ENCODE measurements around the gene SORL1-AS1.

Gene SORL1-AS1

DNA sequence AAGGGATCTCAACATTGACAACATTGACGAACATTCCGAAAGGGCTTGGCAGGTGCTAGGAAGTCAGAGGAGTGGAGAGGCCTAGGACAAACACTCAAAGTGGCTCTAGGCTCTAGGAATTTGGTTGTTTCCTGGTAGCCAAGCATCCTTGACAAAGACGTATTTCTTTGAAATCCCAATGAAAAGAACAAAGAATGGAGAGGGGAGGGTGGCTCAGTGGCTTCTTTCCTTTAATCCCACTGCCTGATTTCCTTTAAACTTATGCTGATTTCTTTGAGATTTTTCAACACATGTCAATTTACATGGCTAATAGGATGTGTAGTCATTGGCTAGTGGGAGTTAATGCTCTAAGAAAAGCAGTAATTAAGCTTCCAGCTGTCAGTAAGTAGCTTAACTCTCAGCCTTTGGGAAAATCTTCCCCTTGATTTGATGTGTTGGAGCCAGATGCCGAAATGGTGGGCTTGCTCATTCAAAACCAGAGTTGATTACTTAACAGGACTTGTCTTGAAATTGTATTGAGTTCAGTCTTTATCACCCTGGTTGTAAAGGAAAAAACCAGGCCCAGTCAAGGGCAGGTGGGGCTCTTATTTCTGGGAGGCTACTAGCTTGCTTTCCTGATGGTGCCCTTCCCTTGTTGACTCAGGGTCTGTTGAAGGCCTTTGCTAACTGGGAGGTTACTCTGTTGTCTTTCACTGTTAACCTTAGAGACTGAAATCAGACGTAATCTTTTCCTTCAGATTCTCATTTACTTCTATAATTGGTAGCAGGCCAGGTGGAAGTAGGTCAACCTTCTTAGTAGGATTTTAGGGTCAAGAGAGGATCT, 44.6 kb upstream of the SORL1-AS1 start:
- TF ChIP-seq EP300 (IDR thresholded peaks at IDR 0.05; ENCODE audit: borderline replicate concordance) (no peak), CREB1 (IDR thresholded peaks at IDR 0.05; ENCODE audit: low read depth) (no peak), TAF1 (IDR thresholded peaks at IDR 0.05; ENCODE audit: low read depth) (no peak), YY1 (IDR thresholded peaks at IDR 0.05; ENCODE audit: low read depth) (no peak), NFIC (IDR thresholded peaks at IDR 0.05) (no peak), TEAD4 (IDR thresholded peaks at IDR 0.05) (no peak), EGR1 (IDR thresholded peaks at IDR 0.05) (no peak), RAD21 (IDR thresholded peaks at IDR 0.05; ENCODE audit: low read depth) (no peak), FOXM1 (IDR thresholded peaks at IDR 0.05; ENCODE audit: borderline replicate concordance, low read depth) (no peak), ZBTB7A (IDR thresholded peaks at IDR 0.05; ENCODE audit: low read depth) (no peak), TCF12 (IDR thresholded peaks at IDR 0.05; ENCODE audit: low read depth) (no peak), CEBPB (IDR thresholded peaks at IDR 0.05) (no peak)
- TF ChIP-seq, protein P1, sequence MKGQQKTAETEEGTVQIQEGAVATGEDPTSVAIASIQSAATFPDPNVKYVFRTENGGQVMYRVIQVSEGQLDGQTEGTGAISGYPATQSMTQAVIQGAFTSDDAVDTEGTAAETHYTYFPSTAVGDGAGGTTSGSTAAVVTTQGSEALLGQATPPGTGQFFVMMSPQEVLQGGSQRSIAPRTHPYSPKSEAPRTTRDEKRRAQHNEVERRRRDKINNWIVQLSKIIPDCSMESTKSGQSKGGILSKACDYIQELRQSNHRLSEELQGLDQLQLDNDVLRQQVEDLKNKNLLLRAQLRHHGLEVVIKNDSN (IDR thresholded peaks at IDR 0.05) = no peak
- TF ChIP-seq, protein P2, sequence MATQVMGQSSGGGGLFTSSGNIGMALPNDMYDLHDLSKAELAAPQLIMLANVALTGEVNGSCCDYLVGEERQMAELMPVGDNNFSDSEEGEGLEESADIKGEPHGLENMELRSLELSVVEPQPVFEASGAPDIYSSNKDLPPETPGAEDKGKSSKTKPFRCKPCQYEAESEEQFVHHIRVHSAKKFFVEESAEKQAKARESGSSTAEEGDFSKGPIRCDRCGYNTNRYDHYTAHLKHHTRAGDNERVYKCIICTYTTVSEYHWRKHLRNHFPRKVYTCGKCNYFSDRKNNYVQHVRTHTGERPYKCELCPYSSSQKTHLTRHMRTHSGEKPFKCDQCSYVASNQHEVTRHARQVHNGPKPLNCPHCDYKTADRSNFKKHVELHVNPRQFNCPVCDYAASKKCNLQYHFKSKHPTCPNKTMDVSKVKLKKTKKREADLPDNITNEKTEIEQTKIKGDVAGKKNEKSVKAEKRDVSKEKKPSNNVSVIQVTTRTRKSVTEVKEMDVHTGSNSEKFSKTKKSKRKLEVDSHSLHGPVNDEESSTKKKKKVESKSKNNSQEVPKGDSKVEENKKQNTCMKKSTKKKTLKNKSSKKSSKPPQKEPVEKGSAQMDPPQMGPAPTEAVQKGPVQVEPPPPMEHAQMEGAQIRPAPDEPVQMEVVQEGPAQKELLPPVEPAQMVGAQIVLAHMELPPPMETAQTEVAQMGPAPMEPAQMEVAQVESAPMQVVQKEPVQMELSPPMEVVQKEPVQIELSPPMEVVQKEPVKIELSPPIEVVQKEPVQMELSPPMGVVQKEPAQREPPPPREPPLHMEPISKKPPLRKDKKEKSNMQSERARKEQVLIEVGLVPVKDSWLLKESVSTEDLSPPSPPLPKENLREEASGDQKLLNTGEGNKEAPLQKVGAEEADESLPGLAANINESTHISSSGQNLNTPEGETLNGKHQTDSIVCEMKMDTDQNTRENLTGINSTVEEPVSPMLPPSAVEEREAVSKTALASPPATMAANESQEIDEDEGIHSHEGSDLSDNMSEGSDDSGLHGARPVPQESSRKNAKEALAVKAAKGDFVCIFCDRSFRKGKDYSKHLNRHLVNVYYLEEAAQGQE (IDR thresholded peaks at IDR 0.05; ENCODE audit: low read depth) = no peak
- TF ChIP-seq, protein P3, sequence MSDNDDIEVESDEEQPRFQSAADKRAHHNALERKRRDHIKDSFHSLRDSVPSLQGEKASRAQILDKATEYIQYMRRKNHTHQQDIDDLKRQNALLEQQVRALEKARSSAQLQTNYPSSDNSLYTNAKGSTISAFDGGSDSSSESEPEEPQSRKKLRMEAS (IDR thresholded peaks at IDR 0.05) = no peak

DNA sequence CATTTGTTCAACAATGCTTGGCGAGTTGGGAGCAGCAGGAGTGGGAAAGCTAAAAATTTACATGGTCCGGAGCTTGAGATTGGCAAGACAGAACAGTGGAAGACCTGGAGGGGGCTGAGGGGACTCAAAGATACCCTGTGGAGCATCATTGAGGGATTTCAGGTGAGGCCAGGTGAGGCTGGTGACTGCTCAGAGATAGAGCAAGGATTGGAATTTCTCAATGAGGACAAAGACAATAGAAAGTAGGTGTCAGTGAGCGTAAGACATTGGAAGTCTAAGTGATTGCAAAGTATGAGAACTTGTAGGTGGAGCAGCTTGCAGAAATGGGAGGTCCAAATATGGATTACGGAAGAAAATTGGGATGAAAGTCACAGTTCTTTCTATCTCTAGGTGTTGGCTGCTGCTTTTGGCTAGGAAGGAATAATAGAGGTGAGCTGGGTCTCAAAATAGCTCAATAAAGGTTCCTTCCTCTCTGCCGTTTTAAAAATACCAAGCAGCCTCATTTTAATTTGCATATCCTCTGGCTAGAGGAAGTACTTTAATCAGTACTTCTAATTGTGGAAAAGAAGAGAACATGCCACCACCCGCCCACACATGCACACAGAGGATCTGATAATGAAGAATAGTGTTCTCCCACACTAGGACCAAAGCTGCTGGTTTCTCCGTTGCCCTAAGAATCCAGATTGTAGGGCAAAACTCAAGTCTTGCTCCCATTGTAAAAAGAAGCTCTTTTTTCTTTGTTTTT, 41.8 kb upstream of the SORL1-AS1 start:
- TF ChIP-seq CEBPB (IDR thresholded peaks at IDR 0.05) (no peak), TAF1 (IDR thresholded peaks at IDR 0.05; ENCODE audit: low read depth) (no peak), CREB1 (IDR thresholded peaks at IDR 0.05; ENCODE audit: low read depth) (no peak), TEAD4 (IDR thresholded peaks at IDR 0.05) (no peak)

DNA sequence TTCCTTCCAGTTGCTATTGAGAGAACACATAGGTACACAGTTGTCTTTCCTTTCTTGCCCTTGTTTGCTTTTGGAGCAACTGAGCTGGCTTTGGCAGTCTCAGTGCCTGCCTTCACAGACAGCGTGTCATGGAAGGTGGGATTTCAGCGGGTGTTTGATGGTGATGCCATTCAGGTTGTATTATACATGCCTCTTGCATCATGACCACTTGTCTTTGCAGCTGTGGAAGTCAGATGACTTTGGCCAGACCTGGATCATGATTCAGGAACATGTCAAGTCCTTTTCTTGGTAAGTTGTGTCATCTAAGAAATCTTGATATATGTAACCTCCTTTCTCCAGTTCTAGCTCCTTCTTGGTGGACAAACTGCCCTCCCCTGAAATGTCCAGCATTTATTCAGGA, 37.1 kb upstream of the SORL1-AS1 start:
- no peak for TF ChIP-seq TAF1 (IDR thresholded peaks at IDR 0.05; ENCODE audit: low read depth)
- TF ChIP-seq, protein P3 (IDR thresholded peaks at IDR 0.05) = no peak
- TF ChIP-seq ZBTB7A (IDR thresholded peaks at IDR 0.05; ENCODE audit: low read depth) = no peak
- no peak for TF ChIP-seq RAD21 (IDR thresholded peaks at IDR 0.05; ENCODE audit: low read depth)
- no peak for TF ChIP-seq EP300 (IDR thresholded peaks at IDR 0.05; ENCODE audit: borderline replicate concordance)
- TF ChIP-seq NFIC (IDR thresholded peaks at IDR 0.05) = no peak
- no peak for TF ChIP-seq TEAD4 (IDR thresholded peaks at IDR 0.05)
- TF ChIP-seq, protein P1 (IDR thresholded peaks at IDR 0.05) = no peak
- TF ChIP-seq TCF12 (IDR thresholded peaks at IDR 0.05; ENCODE audit: low read depth) = no peak
- TF ChIP-seq, protein P2 (IDR thresholded peaks at IDR 0.05; ENCODE audit: low read depth) = no peak
- no peak for TF ChIP-seq YY1 (IDR thresholded peaks at IDR 0.05; ENCODE audit: low read depth)
- TF ChIP-seq CEBPB (IDR thresholded peaks at IDR 0.05) = no peak
- no peak for TF ChIP-seq FOXM1 (IDR thresholded peaks at IDR 0.05; ENCODE audit: borderline replicate concordance, low read depth)
- no peak for TF ChIP-seq EGR1 (IDR thresholded peaks at IDR 0.05)
- TF ChIP-seq CREB1 (IDR thresholded peaks at IDR 0.05; ENCODE audit: low read depth) = no peak

DNA sequence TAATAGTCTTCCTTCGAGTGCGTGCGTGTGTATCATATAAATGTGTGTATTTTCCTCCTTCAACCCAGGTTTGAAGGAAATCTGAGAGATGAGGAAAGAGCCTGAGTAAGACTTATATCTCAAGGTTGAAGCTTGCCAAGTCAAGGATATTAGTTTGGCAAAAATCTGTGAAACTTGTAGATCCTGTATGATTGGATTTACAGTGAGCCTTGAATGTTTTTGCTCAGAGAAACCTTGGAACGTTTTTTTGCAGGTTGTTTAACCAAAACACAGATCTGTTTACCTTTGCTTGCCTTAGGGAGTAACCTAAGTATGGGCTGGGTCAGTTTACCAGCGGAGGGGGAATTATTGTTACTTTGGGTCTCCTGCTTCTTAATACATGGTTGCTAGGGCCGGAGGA, 35.9 kb upstream of the SORL1-AS1 start:
- TF ChIP-seq CREB1 (IDR thresholded peaks at IDR 0.05; ENCODE audit: low read depth) (no peak), RAD21 (IDR thresholded peaks at IDR 0.05; ENCODE audit: low read depth) (no peak), YY1 (IDR thresholded peaks at IDR 0.05; ENCODE audit: low read depth) (no peak)

DNA sequence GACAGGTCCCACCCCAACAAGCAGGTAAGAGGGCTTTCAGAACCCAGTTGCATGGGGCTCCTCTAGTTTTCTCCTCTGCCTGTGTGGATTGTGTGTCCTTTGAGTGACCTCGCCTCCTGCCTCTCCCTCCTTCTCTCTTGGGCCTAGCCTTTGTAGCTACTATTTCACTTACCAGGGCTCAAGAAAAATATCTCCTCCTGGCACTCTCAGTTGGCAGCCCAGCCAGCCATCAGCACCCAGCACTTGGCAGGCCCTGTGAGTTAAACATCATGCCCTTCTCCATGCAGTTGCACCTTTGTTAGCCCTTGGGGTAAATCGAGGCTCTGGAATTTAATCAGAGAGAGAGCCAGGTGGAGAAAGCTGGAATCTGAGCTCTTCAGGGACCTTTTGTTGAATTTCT, 35.4 kb upstream of the SORL1-AS1 start:
- TF ChIP-seq FOXM1 (IDR thresholded peaks at IDR 0.05; ENCODE audit: borderline replicate concordance, low read depth) = no peak
- no peak for TF ChIP-seq TEAD4 (IDR thresholded peaks at IDR 0.05)
- no peak for TF ChIP-seq YY1 (IDR thresholded peaks at IDR 0.05; ENCODE audit: low read depth)
- no peak for TF ChIP-seq CEBPB (IDR thresholded peaks at IDR 0.05)
- no peak for TF ChIP-seq CREB1 (IDR thresholded peaks at IDR 0.05; ENCODE audit: low read depth)
- no peak for TF ChIP-seq NFIC (IDR thresholded peaks at IDR 0.05)
- TF ChIP-seq TAF1 (IDR thresholded peaks at IDR 0.05; ENCODE audit: low read depth) = no peak
- no peak for TF ChIP-seq EP300 (IDR thresholded peaks at IDR 0.05; ENCODE audit: borderline replicate concordance)
- TF ChIP-seq, protein P3 (IDR thresholded peaks at IDR 0.05) = no peak
- no peak for TF ChIP-seq EGR1 (IDR thresholded peaks at IDR 0.05)
